ENCODE measurements around the gene CDK19.
"Not testable (repeated sequence)": the region's sequence is repeated elsewhere in the genome, so short reads cannot be mapped to it uniquely, and the experiment has no call there.

The CDK19 gene

DNA sequence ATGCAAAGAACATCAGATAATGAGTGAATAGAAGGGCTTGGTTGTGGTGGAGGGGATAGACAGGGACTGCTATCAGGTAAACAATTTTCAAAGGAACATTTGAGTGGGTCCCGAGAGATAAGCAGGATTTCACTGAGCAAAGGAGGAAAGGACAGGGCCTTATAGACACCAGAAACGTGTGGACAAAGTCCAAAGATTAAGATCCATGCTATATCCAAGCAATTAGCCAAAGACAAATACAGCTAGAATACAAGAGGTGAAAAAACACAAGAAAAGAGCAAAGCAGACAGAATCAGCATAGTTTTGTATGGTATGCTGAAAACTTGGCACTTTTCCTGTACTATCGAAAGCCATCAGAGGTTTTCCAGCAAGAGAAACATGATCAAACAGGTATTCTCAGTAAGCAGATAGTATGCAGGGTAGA, 59.8 kb downstream of the CDK19 start:
- DNase-seq, result no peak

DNA sequence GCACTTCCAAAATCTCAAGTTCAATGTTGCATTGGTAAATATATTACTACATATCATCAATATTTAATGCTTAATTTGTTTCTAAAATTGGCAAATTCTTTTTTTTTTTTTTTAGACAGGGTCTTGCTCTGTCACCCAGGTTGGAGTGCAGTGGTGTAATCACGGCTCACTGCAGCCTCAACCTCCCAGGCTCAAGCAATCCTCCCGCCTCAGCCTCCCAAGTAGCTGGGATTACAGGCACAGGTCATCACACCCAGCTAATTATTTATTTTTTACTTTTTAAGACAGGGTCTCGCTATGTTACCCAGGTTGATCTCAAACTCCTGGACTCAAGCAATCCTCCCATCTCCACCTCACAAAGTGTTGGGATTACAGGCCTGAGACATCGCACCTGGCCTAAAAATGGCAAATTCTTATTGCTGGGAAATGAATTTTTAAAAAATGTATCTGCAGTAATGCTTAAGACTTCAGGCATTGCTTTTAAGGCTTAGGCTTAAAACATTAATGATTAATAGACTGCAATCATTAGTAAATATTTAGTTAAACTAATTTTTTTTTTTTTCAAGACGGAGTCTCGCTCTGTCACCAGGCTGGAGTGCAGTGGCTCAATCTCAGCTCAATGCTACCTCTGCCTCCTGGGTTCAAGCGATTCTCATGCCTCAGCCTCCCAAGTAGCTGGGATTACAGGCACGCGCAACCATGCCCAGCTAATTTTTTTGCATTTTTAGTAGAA, 61.2 kb downstream of the CDK19 start:
- not testable (repeated sequence) for DNase-seq

DNA sequence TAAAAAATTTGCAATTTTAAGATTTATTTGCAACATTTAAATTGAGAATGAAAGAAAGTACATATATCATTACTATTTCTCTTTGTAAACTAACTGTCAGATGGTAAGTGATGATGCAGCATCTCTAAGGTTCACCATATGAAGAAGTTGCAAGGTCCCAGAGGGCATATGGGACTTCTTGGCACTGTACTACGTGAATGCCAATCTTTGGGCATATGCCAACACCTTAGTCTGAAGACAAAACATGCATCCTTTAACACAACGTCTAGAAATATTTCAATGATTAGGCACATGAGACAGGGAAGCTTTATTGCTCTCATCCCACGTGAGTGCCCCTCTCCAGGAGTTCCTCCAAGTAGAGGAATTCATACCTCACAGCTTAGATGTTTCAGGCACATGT, 66.8 kb downstream of the CDK19 start:
- DNase-seq, result no peak

DNA sequence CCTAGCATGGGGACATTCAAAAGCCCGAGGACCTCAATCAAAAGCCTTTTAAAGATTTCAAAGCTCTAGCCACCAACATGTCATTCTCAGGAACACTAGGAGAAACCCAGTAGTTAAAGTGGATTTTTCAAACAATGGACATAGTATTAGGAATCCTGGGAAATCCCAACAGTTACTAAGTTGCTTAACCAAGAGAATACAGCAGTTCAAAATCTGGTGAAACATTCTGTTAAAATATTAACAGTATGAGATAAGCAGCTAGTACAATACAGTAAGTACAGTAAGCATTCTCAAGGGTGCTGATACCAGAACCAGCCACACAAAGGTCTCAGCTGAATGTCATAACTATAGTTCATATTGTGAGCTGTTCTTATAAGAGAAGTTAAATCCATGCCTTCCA, 68.6 kb downstream of the CDK19 start:
- DNase-seq, result no peak

DNA sequence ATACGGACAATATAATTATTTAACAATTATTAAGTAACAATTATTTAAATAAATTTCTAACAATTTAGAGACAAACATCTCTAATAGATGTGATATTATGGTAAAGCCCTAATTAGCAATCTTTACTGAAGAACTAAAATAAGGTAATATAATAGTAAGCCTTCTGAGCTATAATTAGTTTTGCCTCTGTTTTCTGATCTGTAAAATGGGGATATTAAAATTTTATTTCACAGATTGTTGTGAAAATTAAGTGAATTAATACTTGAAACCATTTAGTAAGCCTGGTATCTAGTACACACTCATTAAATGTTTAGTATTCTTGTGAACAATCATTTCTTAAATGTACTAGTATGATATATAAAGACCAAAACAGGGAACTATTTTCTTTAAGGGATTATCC, 70.3 kb downstream of the CDK19 start:
- no peak for DNase-seq

DNA sequence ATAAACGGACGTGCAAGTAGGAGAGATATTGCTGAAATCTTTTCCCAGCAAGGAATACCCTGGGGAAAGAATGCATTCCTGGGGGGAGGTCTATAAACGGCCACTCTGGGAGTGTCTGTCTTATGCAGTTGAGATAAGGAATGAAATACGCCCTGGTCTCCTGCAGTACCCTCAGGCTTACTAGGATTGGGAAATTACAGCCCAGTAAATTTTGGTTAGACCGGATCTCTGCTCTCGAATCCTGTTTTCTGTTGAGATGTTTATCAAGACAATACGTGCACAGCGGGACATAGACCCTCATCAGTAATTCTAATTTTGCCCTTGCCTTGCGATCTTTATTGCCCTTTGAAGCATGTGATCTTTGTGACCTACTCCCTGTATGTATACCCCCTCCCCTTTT, 72.7 kb downstream of the CDK19 start:
- not testable (repeated sequence) for DNase-seq

DNA sequence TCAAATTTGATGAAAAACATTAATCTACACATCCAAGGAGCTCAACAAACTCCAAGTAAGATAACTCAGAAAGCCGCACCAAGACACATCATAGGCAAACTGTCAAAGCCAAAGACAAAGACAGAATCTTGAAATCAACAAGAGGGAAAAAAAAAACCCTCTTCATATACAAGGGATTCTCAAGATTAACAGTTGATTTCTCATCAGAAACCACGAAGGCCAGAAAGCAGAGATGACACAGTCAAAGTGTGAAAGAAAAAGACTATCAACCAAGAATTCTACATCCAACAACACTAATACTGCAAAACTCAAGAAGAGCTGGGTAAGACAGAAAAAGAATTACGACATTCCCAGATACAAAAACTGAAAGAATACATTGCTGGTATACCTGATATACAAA, 73.8 kb downstream of the CDK19 start:
- no peak for DNase-seq

DNA sequence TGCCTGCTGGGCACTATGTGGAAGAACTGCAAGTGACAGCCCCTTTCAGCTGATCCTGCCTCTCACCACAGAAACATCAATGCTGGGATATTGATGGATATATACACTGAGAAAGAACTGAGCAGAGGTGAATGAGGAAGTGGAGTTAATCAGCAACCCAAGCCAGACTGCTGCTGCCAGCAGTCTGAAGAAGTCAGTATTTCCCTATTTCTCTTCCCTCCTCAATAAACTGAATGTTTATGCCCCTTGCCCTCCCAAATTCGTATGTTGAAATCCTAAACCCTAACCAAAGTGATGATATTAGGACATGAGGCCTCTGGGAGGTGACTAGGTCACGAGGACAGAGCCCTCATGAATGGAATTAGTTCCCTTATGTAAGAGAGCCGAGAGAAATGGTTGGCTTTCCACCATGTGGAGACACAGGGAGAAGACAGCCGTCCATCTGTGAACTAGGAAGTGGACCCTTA, 76.3 kb downstream of the CDK19 start:
- no peak for DNase-seq

DNA sequence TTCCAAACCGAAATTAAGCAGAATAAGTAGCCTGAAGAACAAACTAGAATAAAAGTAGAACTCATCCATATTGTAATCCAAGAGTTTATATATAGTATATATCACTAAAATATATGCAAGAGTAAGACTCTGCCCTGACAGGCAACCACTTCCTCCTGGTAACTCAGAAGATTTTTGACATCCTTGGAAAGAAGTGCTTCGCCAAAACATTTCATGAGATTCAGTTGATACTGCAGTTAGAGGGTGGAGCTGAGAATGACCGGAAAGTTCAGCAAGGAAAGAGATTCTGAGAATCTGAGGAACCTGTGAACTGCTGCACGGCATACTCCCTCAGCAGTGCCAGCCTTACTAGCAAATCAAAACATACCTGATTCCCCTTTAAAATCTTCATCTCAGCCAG, 79.6 kb downstream of the CDK19 start:
- DNase-seq, result no peak

DNA sequence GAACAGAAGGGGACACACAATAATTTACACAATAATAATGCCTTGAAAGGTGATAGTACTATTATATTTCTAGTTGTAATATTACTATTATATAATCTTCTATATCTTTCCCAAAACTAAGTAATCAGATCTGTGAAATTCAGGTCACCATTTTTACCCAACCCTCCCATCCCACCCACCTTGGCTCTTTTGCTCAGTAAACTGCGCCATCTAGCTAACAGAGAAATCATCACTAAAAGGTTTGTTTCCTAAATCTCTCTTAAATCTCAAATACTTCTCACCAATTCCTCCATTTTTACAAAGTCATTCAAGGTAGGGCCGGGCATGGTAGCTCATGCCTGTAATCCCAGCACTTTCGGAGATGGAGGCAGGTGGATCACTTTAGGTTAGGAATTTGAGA, 83.4 kb downstream of the CDK19 start:
- no peak for DNase-seq

DNA sequence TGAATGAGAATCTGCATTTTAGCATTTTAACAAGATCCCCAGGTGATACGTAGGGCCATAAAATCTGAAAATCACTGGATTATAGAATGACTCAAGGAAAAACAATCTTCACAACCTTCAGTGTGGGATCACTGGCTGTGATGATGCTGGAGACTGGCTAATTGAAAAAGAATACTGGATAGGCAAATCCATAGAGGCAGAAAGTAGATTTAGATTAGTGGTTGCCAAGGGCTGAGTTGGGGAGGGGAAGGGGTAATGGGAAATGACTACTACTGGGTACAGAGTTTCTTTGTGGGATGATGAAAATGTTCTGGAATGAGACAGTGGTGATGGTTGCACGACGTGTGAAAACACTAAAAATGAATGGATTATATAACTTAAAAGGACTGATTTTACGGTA, 84.1 kb downstream of the CDK19 start:
- no peak for DNase-seq

DNA sequence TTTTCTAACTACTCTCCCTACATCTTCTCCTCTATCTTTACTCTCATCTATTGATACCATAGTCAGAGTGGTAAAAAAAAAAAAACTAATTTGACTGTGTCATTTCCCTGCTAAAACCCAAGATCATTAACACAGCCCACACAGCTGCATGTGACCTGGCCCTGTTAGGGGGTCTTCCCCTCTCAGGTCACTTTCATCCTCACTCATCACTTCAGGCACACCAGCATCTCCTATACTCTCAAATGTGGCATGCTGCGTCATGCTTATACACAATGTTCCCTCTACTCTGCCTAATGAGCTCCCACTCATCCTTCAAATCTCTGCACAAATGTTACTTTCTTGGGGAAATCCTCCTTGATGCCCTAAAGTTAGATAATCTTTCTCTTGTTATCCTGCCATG, 86.8 kb downstream of the CDK19 start:
- no peak for DNase-seq

DNA sequence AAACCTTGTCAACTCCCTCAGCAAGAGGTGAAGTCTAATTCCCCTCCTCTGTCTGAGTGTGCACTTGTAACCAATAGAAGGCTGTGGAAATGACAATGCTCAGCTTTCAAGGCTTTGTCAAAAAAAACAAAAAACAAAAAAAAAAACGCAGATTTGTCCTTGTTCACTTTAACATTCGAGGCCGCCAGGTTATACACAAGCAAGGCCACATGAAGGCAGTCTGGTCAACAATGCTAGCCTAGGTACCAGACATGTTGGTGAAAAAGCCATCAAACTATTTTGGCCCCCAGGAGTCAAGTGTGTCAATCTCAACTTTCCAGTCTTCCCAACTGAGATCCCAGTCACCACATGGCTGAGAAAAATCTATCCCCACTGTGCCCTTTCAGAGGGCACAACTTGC, 92.3 kb downstream of the CDK19 start:
- no peak for DNase-seq

DNA sequence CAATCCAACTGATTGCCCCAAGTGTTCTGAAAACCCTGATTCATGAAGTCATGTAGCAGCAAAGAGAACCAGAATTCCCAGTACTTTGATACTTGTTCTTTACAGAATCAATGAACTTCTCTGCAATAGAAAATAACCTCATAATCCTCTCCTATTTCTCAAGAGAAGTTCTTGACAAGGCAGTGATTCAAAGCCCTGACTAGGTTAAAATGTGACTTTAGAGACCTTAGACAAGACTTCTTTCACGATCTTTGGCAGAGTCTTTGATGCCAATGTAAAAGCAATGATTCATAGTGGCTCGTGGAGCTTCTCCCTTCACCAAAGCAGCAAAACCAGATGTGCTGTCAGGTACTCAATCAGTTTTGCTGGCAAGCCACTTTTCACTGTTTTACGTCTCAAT, 95.2 kb downstream of the CDK19 start:
- no peak for DNase-seq

DNA sequence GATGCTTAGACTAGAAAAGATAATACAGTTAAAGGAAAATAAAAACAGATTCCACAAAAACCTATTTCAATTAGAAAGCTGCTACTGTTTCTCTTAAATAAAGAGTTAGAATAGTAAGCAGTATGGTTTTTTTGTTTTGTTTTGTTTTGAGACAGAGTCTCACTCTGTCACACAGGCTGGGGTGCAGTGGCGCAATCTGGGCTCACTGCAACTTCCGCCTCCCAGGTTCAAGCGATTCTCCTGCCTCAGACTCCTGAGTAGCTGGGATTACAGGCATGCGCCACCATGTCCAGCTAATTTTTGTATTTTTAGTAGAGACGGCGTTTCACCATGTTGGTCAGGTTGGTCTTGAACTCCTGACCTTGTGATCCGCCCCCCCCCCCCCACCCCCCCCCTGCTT, 95.7 kb downstream of the CDK19 start:
- not testable (repeated sequence) for DNase-seq

DNA sequence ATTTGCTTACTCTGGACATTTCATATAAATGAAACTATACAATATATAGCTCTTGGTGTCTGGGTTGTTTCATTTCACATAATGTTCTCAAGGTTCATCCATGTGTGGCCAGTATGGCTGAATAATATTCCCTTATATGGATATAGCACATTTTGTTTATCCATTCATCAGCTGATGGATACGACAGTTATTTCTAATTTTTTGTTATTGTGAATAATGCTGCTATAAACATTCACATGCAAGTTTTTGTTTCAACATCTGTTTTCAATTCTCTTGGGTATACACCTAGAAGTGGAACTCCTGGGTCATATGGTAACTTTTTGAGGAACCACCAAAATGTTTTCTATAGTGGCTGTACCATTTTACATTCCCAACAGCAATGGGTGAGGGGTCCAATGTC, 101.1 kb downstream of the CDK19 start:
- DNase-seq, result no peak

DNA sequence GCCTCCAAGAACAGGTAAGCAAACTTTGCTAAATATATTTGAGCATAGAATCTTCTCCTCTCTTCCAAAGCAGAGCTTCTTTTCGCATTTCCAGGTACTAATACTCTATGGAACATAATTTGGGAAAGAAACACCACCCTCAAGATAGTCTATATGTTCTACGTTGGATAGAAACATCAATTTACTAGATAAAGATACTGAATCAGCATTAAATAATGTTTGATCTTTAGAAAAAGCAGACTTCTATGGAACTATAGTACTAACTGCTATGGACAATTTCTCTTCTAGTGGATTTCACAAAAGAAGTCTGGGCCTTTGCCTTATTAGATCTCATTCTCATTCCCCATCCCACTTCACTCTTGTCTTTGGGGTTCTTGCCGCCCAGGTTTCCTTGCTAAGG, 103.0 kb downstream of the CDK19 start:
- DNase-seq, result no peak

DNA sequence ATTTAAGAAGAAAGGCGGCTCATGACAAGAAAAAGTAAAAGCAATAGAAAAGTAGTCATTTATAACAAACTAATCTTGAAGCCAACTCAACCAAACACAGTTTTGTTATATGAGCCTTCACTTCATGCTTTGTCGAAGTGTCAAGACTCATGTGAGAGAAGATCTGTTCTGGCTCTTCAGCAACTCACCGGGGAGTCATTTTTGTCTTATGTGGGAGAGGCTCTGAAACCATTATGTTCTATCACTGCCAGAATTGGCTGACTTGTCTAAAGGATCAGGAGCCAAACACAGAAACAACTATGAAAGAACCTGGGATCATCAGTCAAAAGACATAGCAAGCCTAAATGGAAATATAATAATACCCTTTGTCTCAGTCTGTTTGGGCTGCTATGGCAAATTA, 105.2 kb downstream of the CDK19 start:
- no peak for DNase-seq

DNA sequence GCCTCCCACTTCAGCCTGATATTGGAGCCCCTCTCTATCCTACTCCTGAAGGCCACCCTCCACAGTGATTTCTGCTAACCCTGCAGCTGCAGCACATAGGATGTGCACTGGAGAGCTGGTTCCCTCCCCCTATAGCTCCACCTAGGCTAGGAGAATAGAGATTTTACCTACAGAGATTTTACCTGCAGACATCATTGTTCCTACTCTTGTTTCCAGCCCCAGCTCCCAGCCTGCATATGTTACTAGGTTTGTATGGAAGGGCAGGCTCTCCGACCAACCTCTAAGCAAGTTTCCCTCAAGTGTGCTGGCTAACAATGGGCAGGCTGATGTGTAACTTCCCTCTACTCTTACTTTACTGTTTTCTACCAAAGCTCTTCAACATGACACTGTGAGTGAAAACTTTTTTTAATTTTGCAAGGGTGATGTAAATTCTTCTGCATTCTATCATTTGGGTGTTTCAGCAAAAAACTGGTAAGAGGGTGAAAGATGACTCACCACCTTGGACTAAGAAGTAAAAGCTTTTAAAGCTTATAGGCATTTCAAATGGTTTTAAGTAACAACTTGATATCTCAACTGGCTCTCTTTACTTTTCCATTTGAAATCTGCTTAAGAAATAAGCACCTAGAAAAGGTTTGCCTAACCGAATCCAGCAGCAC, 106.8 kb downstream of the CDK19 start:
- no peak for DNase-seq

DNA sequence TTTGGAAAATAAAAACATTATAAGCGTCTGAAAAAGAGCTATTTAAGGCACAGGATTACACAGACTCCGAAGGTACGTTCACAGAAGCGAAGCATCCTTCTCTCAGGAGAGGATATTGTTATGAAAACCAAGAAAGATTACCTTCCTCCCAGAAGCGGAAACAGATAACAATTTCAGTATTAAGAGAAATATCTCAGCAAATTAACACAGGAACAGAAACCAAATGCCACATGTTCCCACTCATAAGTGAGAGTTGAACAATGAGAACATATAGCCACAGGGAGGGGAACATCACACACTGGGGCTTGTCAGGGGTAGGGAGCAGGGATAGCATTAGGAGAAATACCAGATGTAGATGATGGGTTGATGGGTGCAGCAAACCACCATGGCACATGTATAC, 109.7 kb downstream of the CDK19 start:
- DNase-seq, result no peak

DNA sequence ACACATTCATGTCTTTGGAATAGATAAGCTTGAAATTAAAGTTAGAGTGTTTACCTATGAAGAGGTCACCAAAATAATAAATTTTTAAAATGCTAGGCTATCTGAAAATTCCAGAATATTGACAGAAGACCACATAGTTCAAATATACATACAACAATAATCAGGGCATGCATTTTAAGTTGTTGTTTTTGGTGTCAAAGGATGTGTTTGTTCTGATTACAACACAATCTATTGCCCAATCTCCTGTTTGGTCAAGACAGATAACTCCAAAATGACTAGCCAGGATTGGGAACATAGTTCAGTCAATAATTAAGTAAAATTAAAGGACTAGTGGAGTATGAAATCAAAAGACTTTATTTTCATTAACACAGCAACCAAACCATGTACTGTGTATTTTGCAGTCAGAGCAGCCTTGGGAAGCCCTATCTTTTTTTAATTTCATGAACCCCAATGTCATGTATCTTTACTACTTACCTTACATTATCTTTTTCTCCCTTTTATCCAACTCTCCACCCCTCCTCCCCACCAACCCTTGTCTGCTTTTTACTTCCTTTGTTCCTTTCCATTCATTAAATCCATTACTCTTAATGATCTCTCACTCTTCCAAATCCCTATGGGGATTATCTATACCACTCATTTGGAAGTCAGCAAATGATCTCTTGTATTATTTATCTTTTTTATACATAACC, 111.2 kb downstream of the CDK19 start:
- no peak for DNase-seq

DNA sequence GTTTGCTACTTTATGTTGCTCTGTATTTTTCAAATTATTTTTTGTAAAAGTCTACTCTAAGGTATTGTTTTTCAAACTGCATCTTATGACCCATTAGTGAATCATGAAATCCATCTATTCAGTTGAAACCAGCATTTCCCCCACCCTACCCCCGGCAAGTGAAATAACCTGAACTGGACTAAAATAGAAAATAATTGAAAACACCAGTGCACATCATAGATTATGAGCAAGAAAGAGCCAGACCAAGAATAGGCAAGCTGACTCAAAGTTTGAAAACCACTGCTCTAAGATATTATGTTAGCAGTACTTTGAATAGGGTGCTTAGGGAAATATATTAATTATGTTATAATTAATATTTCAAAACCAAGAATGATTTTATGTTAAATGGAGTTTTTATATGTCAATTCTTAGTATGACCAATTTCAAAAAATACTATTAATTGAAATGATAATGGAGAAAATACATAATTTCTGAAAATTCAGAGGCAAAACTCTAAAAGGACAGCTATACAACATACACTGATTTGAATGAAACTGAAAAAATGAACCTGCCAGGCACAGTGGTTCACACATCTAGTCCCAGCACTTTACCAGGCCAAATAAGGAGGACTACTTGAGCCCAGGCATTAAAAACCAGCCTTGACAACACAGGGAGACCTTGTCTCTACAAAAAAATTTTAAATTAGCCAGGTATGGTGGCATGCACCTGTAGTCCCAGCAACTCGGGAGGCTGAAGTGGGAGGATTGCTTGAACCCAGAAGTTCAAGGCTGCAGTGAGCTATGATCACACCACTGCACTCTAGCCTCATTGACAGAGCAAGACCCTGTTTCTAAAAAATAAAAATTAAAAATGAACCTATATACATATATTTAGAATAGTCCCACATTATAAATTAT, 112.0 kb downstream of the CDK19 start:
- DNase-seq, result no peak

DNA sequence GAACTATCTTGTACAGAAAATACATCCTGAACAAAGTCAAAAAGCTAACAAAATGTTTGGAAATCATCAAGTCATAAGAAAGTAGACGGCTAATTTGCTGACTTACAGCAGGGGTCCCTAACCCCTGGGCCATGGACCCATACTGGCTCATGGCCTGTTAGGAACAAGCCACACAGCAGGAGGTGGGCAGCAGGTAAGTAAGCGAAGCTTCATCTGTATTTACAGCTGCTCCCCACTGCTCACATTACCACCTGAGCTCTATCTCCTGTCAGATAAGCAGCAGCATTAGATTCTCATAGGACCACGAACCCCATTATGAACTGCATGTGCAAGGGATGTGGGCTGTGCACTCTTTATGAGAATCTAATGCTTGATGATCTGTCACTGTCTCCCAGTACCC, 115.5 kb downstream of the CDK19 start:
- DNase-seq, result no peak
